GM23338 (cell line): Measurements from ENCODE around the gene CSTPP1. TPM values are rescaled to one million over a fixed set of nuclear protein-coding genes. Genes with fewer than 3 reads are reported as not detected.
A peak's percentile ranks its signal among the peaks of the same experiment; 100 is the strongest.

ENCODE experiments used
- ATAC-seq: fragments of 200-7000 bp; cut with Tn5 transposase; 3 replicates; pipeline ENCODE4 v1.9.1; 2020
- DNase-seq: peaks from one replicate; pipeline ENCODE4 v3.0.0-alpha.2; 2015; ENCODE audit warnings: low spot score
- H2AFZ ChIP-seq: fragments of 200-600 bp; sonication (generic); 2 replicates; pipeline ENCODE4 v1.8.0; 2016; ENCODE audit warnings: antibody characterized with exemption, mild to moderate bottlenecking, moderate library complexity
- H3F3A ChIP-seq: fragments of 200-600 bp; sonication (generic); replicated peaks from 2 replicates; pipeline ENCODE4 v1.8.0; 2017; ENCODE audit warnings: antibody characterized with exemption, mixed run types, low read depth
- H3K27ac ChIP-seq: fragments of 200-600 bp; sonication (generic); 2 replicates; pipeline ENCODE4 v1.6.1; 2016; ENCODE audit warnings: low read depth
- H3K27me3 ChIP-seq: fragments of 200-600 bp; sonication (generic); 2 replicates; pipeline ENCODE4 v1.8.0; 2016; ENCODE audit warnings: mild to moderate bottlenecking, mixed run types, moderate library complexity; ENCODE audit not compliant: insufficient read depth
- H3K36me3 ChIP-seq: fragments of 200-600 bp; sonication (generic); 2 replicates; pipeline ENCODE4 v1.8.0; 2016; ENCODE audit warnings: mild to moderate bottlenecking; ENCODE audit not compliant: insufficient read depth
- H3K4me1 ChIP-seq: fragments of 200-600 bp; sonication (generic); 2 replicates; pipeline ENCODE4 v1.8.0; 2016; ENCODE audit warnings: mild to moderate bottlenecking, moderate library complexity; ENCODE audit not compliant: insufficient read depth
- H3K4me2 ChIP-seq: fragments of 200-600 bp; sonication (generic); 2 replicates; pipeline ENCODE4 v1.7.1; 2017; ENCODE audit warnings: mixed run types
- H3K4me3 ChIP-seq: fragments of 200-600 bp; sonication (generic); 2 replicates; pipeline ENCODE4 v1.6.1; 2016; ENCODE audit warnings: mixed run types
- H3K79me2 ChIP-seq: fragments of 200-600 bp; sonication (generic); replicated peaks from 2 replicates; pipeline ENCODE4 v1.8.0; 2017; ENCODE audit warnings: mild to moderate bottlenecking; ENCODE audit not compliant: insufficient read depth
- H3K9me2 ChIP-seq: fragments of 200-600 bp; sonication (generic); 2 replicates; pipeline ENCODE4 v1.8.0; 2017; ENCODE audit not compliant: insufficient read depth
- H4K20me1 ChIP-seq: fragments of 200-600 bp; sonication (generic); replicated peaks from 2 replicates; pipeline ENCODE4 v1.8.0; 2017; ENCODE audit warnings: mild to moderate bottlenecking; ENCODE audit not compliant: insufficient read depth
- H3K27ac Mint-ChIP-seq: 2 replicates; pipeline ENCODE4 v1.8.0; 2020; ENCODE audit warnings: inconsistent platforms, mild to moderate bottlenecking, moderate library complexity, mixed read lengths
- H3K27me3 Mint-ChIP-seq: 3 replicates; pipeline ENCODE4 v1.8.0; 2022; ENCODE audit warnings: low read depth, mild to moderate bottlenecking, moderate library complexity, mixed read lengths, inconsistent platforms; ENCODE audit not compliant: insufficient read depth, poor library complexity
- H3K36me3 Mint-ChIP-seq: 3 replicates; pipeline ENCODE4 v1.8.0; 2021; ENCODE audit warnings: low read depth, mild to moderate bottlenecking, inconsistent platforms, moderate library complexity, mixed read lengths
- H3K4me1 Mint-ChIP-seq: 3 replicates; pipeline ENCODE4 v1.8.0; 2020; ENCODE audit warnings: mild to moderate bottlenecking, inconsistent platforms, mixed read lengths
- H3K4me3 Mint-ChIP-seq: 3 replicates; pipeline ENCODE4 v1.8.0; 2021; ENCODE audit warnings: moderate library complexity, mild to moderate bottlenecking, inconsistent platforms, mixed read lengths
- H3K9me3 Mint-ChIP-seq: 3 replicates; pipeline ENCODE4 v1.8.0; 2020; ENCODE audit warnings: moderate library complexity, mild to moderate bottlenecking, inconsistent platforms, mixed read lengths
- CREB1 ChIP-seq: fragments of 250-450 bp; sonication (Bioruptor Pico); IDR thresholded peaks from 2 replicates; pipeline ENCODE4 v1.5.0; 2020; ENCODE audit warnings: low read depth, mild to moderate bottlenecking, moderate library complexity
- EZH2 ChIP-seq: fragments of 200-600 bp; sonication (generic); IDR thresholded peaks from one replicate; pipeline ENCODE4 v1.8.0; 2017; ENCODE audit warnings: antibody characterized with exemption, mild to moderate bottlenecking, low read depth; ENCODE audit not compliant: unreplicated experiment
- EZH2phosphoT487 ChIP-seq: fragments of 200-600 bp; sonication (generic); IDR thresholded peaks from one replicate; pipeline ENCODE4 v1.8.1; 2018; ENCODE audit warnings: antibody characterized with exemption; ENCODE audit not compliant: unreplicated experiment
- JUNB ChIP-seq: IDR thresholded peaks from one replicate; pipeline ENCODE4 v1.6.1; 2016; ENCODE audit warnings: antibody characterized with exemption; ENCODE audit not compliant: unreplicated experiment
- NANOG ChIP-seq: IDR thresholded peaks from 2 replicates; pipeline ENCODE4 v1.6.1; 2016; ENCODE audit warnings: antibody characterized with exemption, borderline replicate concordance
- POLR2AphosphoS5 ChIP-seq: IDR thresholded peaks from 2 replicates; pipeline ENCODE4 v1.6.1; 2016; ENCODE audit warnings: antibody characterized with exemption, low read depth
- STAT1 ChIP-seq: IDR thresholded peaks from one replicate; pipeline ENCODE4 v1.6.1; 2016; ENCODE audit warnings: antibody characterized with exemption; ENCODE audit not compliant: unreplicated experiment
- ZNF114 ChIP-seq: fragments of 250-450 bp; sonication (Bioruptor Pico); IDR thresholded peaks from 2 replicates; pipeline ENCODE4 v1.5.0; 2020; ENCODE audit warnings: mild to moderate bottlenecking, moderate library complexity
- ZNF331 ChIP-seq: fragments of 250-450 bp; sonication (Bioruptor Pico); IDR thresholded peaks from 2 replicates; pipeline ENCODE4 v1.5.0; 2020; ENCODE audit warnings: low read depth, mild to moderate bottlenecking, moderate library complexity
- polyA plus RNA-seq: library from polyadenylated mRNA; unstranded; fragments of >200 nt; fragmentation: Nextera tagmentation; extraction: Ambion mirVana; gene quantifications from 2 replicates; pipeline ENCODE4 v1.2.1, GENCODE V29; 2016
- total RNA-seq: library from RNA; depleted of rRNA; stranded (reverse); fragments of >200 nt; shearing (Covaris generic); gene quantifications from 2 replicates; pipeline ENCODE4 v1.2.3, GENCODE V29; 2014
- TF ChIP-seq, protein P1 (sequence below), 2 experiments: fragments of 200-600 bp in 1 of 2; sonication (generic) in 1 of 2; conservative IDR thresholded peaks; 2 replicates each; pipeline versions ENCODE4 v1.5.1 to v1.6.1; 2016 to 2017; ENCODE audit warnings: antibody characterized with exemption in 2 of 2, low read depth in 2 of 2, mild to moderate bottlenecking in 2 of 2, moderate library complexity in 1 of 2
- TF ChIP-seq, protein P2 (sequence below): IDR thresholded peaks from 2 replicates; pipeline ENCODE4 v1.6.1; 2016; ENCODE audit warnings: antibody characterized with exemption
- TF ChIP-seq, protein P3 (sequence below): IDR thresholded peaks from one replicate; pipeline ENCODE4 v1.6.1; 2018; ENCODE audit warnings: antibody characterized with exemption; ENCODE audit not compliant: unreplicated experiment
- TF ChIP-seq, protein P4 (sequence below): fragments of 250-450 bp; sonication (Bioruptor Pico); IDR thresholded peaks from 2 replicates; pipeline ENCODE4 v1.5.0; 2020; ENCODE audit warnings: mild to moderate bottlenecking, moderate library complexity

Gene CSTPP1
- total and polyA plus RNA-seq, 2 experiments from 2014 or later: 23.5 to 42.6 TPM

DNA sequence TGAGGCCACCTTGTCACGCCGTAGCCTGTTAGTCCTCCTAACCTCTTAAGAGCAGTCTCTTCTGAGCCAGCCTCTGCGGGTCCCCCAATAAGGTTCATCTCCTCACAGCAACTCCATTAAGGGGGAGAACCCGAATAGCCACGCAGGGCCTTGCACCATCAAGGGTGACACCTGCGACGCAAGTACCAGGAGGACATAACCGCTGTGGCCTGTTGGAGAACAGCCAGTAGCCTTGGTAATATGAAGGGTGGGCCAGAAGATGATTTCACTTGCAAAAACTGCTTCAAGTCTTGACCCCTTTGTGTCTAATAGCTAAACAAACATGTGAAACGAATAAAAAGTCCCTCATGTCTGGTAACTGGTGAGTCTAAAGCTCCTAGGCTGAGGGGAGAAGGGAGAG lies 225.3 kb downstream of the CSTPP1 start:
- H3K36me3 ChIP-seq: peaks cover 6% of the 10 kb centered on the region
- H3K27me3 ChIP-seq: no peaks in the 10 kb centered on the region
- no peak overlapping the region; the same call in 2 of the 3 replicates for H3K4me3 Mint-ChIP-seq
- 0 out of 2 replicates have a peak, but pooled peaks cover 3% of the 10 kb centered on the region for H3K4me1 ChIP-seq
- peaks cover 3% of the 10 kb centered on the region; the same call in 1 of the 3 replicates for H3K4me1 Mint-ChIP-seq
- H3K27ac Mint-ChIP-seq: 0 out of 2 replicates have a peak overlapping the region, but pooled peaks have one; percentile 46
- H3K9me2 ChIP-seq: no peaks in the 10 kb centered on the region
- peaks cover 10% of the 10 kb centered on the region for H3F3A ChIP-seq
- no peak for TF ChIP-seq JUNB
- no peak for TF ChIP-seq ZNF114 (CRISPR knock-in tag)
- TF ChIP-seq, protein P1, sequence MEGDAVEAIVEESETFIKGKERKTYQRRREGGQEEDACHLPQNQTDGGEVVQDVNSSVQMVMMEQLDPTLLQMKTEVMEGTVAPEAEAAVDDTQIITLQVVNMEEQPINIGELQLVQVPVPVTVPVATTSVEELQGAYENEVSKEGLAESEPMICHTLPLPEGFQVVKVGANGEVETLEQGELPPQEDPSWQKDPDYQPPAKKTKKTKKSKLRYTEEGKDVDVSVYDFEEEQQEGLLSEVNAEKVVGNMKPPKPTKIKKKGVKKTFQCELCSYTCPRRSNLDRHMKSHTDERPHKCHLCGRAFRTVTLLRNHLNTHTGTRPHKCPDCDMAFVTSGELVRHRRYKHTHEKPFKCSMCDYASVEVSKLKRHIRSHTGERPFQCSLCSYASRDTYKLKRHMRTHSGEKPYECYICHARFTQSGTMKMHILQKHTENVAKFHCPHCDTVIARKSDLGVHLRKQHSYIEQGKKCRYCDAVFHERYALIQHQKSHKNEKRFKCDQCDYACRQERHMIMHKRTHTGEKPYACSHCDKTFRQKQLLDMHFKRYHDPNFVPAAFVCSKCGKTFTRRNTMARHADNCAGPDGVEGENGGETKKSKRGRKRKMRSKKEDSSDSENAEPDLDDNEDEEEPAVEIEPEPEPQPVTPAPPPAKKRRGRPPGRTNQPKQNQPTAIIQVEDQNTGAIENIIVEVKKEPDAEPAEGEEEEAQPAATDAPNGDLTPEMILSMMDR (conservative IDR thresholded peaks at IDR 0.05; ENCODE audit: low read depth in 2 of 2): no peak
- TF ChIP-seq, protein P2, sequence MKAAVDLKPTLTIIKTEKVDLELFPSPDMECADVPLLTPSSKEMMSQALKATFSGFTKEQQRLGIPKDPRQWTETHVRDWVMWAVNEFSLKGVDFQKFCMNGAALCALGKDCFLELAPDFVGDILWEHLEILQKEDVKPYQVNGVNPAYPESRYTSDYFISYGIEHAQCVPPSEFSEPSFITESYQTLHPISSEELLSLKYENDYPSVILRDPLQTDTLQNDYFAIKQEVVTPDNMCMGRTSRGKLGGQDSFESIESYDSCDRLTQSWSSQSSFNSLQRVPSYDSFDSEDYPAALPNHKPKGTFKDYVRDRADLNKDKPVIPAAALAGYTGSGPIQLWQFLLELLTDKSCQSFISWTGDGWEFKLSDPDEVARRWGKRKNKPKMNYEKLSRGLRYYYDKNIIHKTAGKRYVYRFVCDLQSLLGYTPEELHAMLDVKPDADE: no peak
- TF ChIP-seq POLR2AphosphoS5: no peak
- TF ChIP-seq EZH2phosphoT487: no peak
- no peak for TF ChIP-seq ZNF331 (CRISPR knock-in tag)
- TF ChIP-seq, protein P3, sequence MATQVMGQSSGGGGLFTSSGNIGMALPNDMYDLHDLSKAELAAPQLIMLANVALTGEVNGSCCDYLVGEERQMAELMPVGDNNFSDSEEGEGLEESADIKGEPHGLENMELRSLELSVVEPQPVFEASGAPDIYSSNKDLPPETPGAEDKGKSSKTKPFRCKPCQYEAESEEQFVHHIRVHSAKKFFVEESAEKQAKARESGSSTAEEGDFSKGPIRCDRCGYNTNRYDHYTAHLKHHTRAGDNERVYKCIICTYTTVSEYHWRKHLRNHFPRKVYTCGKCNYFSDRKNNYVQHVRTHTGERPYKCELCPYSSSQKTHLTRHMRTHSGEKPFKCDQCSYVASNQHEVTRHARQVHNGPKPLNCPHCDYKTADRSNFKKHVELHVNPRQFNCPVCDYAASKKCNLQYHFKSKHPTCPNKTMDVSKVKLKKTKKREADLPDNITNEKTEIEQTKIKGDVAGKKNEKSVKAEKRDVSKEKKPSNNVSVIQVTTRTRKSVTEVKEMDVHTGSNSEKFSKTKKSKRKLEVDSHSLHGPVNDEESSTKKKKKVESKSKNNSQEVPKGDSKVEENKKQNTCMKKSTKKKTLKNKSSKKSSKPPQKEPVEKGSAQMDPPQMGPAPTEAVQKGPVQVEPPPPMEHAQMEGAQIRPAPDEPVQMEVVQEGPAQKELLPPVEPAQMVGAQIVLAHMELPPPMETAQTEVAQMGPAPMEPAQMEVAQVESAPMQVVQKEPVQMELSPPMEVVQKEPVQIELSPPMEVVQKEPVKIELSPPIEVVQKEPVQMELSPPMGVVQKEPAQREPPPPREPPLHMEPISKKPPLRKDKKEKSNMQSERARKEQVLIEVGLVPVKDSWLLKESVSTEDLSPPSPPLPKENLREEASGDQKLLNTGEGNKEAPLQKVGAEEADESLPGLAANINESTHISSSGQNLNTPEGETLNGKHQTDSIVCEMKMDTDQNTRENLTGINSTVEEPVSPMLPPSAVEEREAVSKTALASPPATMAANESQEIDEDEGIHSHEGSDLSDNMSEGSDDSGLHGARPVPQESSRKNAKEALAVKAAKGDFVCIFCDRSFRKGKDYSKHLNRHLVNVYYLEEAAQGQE: no peak
- TF ChIP-seq, protein P4, sequence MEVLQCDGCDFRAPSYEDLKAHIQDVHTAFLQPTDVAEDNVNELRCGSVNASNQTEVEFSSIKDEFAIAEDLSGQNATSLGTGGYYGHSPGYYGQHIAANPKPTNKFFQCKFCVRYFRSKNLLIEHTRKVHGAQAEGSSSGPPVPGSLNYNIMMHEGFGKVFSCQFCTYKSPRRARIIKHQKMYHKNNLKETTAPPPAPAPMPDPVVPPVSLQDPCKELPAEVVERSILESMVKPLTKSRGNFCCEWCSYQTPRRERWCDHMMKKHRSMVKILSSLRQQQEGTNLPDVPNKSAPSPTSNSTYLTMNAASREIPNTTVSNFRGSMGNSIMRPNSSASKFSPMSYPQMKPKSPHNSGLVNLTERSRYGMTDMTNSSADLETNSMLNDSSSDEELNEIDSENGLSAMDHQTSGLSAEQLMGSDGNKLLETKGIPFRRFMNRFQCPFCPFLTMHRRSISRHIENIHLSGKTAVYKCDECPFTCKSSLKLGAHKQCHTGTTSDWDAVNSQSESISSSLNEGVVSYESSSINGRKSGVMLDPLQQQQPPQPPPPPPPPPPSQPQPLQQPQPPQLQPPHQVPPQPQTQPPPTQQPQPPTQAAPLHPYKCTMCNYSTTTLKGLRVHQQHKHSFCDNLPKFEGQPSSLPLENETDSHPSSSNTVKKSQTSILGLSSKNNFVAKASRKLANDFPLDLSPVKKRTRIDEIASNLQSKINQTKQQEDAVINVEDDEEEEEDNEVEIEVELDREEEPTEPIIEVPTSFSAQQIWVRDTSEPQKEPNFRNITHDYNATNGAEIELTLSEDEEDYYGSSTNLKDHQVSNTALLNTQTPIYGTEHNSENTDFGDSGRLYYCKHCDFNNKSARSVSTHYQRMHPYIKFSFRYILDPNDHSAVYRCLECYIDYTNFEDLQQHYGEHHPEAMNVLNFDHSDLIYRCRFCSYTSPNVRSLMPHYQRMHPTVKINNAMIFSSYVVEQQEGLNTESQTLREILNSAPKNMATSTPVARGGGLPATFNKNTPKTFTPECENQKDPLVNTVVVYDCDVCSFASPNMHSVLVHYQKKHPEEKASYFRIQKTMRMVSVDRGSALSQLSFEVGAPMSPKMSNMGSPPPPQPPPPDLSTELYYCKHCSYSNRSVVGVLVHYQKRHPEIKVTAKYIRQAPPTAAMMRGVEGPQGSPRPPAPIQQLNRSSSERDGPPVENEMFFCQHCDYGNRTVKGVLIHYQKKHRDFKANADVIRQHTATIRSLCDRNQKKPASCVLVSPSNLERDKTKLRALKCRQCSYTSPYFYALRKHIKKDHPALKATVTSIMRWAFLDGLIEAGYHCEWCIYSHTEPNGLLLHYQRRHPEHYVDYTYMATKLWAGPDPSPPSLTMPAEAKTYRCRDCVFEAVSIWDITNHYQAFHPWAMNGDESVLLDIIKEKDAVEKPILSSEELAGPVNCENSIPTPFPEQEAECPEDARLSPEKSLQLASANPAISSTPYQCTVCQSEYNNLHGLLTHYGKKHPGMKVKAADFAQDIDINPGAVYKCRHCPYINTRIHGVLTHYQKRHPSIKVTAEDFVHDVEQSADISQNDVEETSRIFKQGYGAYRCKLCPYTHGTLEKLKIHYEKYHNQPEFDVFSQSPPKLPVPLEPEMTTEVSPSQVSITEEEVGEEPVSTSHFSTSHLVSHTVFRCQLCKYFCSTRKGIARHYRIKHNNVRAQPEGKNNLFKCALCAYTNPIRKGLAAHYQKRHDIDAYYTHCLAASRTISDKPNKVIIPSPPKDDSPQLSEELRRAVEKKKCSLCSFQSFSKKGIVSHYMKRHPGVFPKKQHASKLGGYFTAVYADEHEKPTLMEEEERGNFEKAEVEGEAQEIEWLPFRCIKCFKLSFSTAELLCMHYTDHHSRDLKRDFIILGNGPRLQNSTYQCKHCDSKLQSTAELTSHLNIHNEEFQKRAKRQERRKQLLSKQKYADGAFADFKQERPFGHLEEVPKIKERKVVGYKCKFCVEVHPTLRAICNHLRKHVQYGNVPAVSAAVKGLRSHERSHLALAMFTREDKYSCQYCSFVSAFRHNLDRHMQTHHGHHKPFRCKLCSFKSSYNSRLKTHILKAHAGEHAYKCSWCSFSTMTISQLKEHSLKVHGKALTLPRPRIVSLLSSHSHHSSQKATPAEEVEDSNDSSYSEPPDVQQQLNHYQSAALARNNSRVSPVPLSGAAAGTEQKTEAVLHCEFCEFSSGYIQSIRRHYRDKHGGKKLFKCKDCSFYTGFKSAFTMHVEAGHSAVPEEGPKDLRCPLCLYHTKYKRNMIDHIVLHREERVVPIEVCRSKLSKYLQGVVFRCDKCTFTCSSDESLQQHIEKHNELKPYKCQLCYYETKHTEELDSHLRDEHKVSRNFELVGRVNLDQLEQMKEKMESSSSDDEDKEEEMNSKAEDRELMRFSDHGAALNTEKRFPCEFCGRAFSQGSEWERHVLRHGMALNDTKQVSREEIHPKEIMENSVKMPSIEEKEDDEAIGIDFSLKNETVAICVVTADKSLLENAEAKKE (CRISPR knock-in tag): no peak
- TF ChIP-seq EZH2: no peak
- TF ChIP-seq STAT1: no peak
- no peak for TF ChIP-seq CREB1 (CRISPR knock-in tag)
- no peak for TF ChIP-seq NANOG
- H3K4me3 ChIP-seq: no peak overlapping the region
- peaks cover 30% of the 10 kb centered on the region for H3K36me3 Mint-ChIP-seq
- H3K27me3 Mint-ChIP-seq: peaks cover 6% of the 10 kb centered on the region
- H4K20me1 ChIP-seq: no peaks in the 10 kb centered on the region; the same call in 1 of the 2 replicates
- ATAC-seq (no peak), DNase-seq (no peak)
- H3K9me3 Mint-ChIP-seq: no peaks in the 10 kb centered on the region
- H2AFZ ChIP-seq: no peak overlapping the region
- H3K4me2 ChIP-seq: no peak overlapping the region
- peak overlapping the region; percentile 69 for H3K27ac ChIP-seq
- no peaks in the 10 kb centered on the region for H3K79me2 ChIP-seq
